Testis (tissue), 3 donors: Measurements from ENCODE around the gene KCNN4. TPM values are rescaled to one million over a fixed set of nuclear protein-coding genes. Genes with fewer than 3 reads are reported as not detected.

ENCODE experiments used
- DNase-seq: peaks from one replicate; pipeline ENCODE4 v3.0.0-alpha.2; 2019
- H3K27ac ChIP-seq, 2 donors: fragments of 200-600 bp; sonication (generic); one replicate each; pipeline ENCODE4 v1.5.1; 2019
- H3K27me3 ChIP-seq: fragments of 200-600 bp; sonication (generic); one replicate; pipeline ENCODE4 v1.5.1; 2019
- H3K36me3 ChIP-seq: fragments of 200-600 bp; sonication (generic); one replicate; pipeline ENCODE4 v1.5.1; 2017; ENCODE audit warnings: low read depth; ENCODE audit errors: missing control alignments
- H3K4me1 ChIP-seq: fragments of 200-600 bp; sonication (generic); one replicate; pipeline ENCODE4 v1.5.1; 2019
- H3K4me3 ChIP-seq, 2 donors: fragments of 200-600 bp; sonication (generic); one replicate each; pipeline ENCODE4 v1.5.1; 2017 to 2019
- H3K9me3 ChIP-seq: fragments of 200-600 bp; sonication (generic); one replicate; pipeline ENCODE4 v1.5.1; 2017
- CTCF ChIP-seq, 3 experiments: fragments of 450-650 bp in 2 of 3; fragments of 200-600 bp in 1 of 3; sonication (generic) in 1 of 3; IDR thresholded peaks; one replicate each; pipeline ENCODE4 v1.5.1; 2016 to 2019; ENCODE audit warnings: antibody characterized with exemption in 3 of 3, mild to moderate bottlenecking in 2 of 3, moderate library complexity in 1 of 3
- POLR2A ChIP-seq: fragments of 450-650 bp; IDR thresholded peaks from one replicate; pipeline ENCODE4 v1.6.1; 2017; ENCODE audit warnings: antibody characterized with exemption, mild to moderate bottlenecking, moderate library complexity
- WGBS, 2 donors: methylation state at CpG; one replicate each; pipeline ENCODE4 v1.1.5; 2018; 5-methylcytosine and 5-hydroxymethylcytosine counted together
- intact Hi-C: fragments of 100-400 bp; cut with DNase I; formaldehyde crosslinking; loops from one replicate; pipeline ENCODE4 v1.15.1; 2023; ENCODE audit warnings: low total_unique reads
- polyA plus RNA-seq: library from polyadenylated mRNA; stranded (reverse); fragments of 350-450 nt; fragmentation: Illumina TruSeq; extraction: RNeasy Lipid Tissue Mini Kit (QIAGEN cat#74804); gene quantifications from one replicate; pipeline ENCODE4 v1.2.3, GENCODE V29; 2014; ENCODE audit warnings: low read depth, low replicate concordance; ENCODE audit not compliant: insufficient read depth
- total RNA-seq, 2 donors: library from RNA; depleted of rRNA; stranded (reverse); fragments of >200 nt; gene quantifications; one replicate each; pipeline ENCODE4 v1.2.3, GENCODE V29; 2016

Gene KCNN4
- total and polyA plus RNA-seq, 3 donors from 2014 or later, result 2.3 to 4.6 (median 4.1) TPM

DNA sequence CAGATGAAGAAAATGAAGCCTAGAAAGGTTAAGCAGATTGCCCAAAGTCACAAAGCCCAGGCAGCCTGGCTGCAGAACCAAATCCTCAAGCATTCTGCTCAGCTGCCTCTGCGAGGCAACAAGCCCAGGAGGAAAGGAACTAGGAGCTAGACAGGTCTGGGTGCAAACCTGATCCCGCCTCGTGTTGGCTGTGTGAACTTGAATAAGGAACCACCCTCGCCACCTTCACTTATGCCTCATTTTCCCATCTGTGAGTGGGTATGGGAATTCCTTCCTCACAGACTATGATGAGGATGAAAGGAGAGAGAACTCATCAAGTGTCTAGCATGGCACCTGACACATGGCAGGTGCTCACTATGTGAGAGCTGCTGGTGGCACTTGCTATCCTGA, 32.6 kb downstream of the KCNN4 start:
- TF ChIP-seq CTCF (IDR thresholded peaks at IDR 0.05) (no peak), POLR2A (no peak)
- intact Hi-C loops, result loop anchor here (5.0 kb wide), 1 partner anchor 34 kb away; the partner anchor contains the start of gene KCNN4
- Histone ChIP-seq H3K27me3 (no peaks in the 10 kb centered on the region), H3K36me3 (no peaks in the 10 kb centered on the region), H3K4me1 (peaks cover 4% of the 10 kb centered on the region), H3K4me3 (no peak overlapping the region), H3K27ac (no peak overlapping the region), H3K9me3 (no peaks in the 10 kb centered on the region)
- no peak for DNase-seq
- WGBS, 2 donors, result 92 to 94% methylated on average over 4 of the region's 4 CpGs

DNA sequence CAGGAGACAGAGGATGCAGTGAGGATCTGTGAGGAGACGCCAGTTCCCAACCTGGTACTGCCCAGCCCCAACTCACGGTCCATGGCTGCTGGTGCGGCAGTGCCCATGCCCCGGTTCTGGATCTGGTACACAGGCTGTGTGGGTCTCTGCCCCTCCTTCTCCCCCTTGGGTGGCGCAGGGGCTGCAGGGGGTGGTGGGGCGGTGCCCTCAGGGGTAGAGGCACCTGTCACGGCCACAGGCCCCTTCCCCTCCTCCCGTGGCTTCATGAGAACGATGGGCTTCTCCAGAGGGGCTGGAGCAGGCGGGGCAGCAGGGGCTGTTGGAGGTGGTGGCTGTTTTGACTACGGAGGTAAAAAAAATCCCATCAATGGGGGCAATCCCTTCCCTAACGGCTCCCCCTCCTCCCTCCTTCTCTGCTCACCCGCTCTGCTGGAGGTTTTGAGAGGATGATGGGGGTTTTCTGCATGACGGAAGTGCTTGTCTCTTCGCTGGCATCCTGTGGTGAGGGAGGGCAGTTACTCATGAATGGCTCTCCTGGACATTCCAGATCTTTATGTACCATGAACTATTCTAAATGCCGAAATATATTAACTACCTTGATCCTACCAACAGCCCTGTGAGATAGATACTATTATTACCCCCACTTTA, 33.1 kb downstream of the KCNN4 start:
- DNase-seq, result no peak
- 87 to 90% methylated on average over 14 to 16 of the region's 16 CpGs for WGBS, 2 donors
- no peaks in the 10 kb centered on the region for H3K36me3 ChIP-seq
- no peak overlapping the region for H3K27ac ChIP-seq
- intact Hi-C loops, result loop anchor here (5.0 kb wide), 1 partner anchor 35 kb away; the partner anchor contains the start of gene KCNN4
- H3K9me3 ChIP-seq, result no peaks in the 10 kb centered on the region
- no peak overlapping the region for H3K4me3 ChIP-seq
- H3K4me1 ChIP-seq, result no peaks in the 10 kb centered on the region
- H3K27me3 ChIP-seq, result no peaks in the 10 kb centered on the region
- TF ChIP-seq CTCF (IDR thresholded peaks at IDR 0.05) (no peak), POLR2A (no peak)

GRCh38 chr19:43743059-43743458, 37.7 kb downstream of the KCNN4 start:
- Histone ChIP-seq H3K36me3 (no peaks in the 10 kb centered on the region), H3K27me3 (no peaks in the 10 kb centered on the region), H3K4me1 (no peaks in the 10 kb centered on the region), H3K27ac (no peak overlapping the region), H3K9me3 (no peaks in the 10 kb centered on the region), H3K4me3 (no peak overlapping the region)
- TF ChIP-seq POLR2A, result no peak
- intact Hi-C loops, result no loop called here
- DNase-seq, result no peak
- 73 to 75% methylated on average over 3 of the region's 3 CpGs for WGBS, 2 donors

DNA sequence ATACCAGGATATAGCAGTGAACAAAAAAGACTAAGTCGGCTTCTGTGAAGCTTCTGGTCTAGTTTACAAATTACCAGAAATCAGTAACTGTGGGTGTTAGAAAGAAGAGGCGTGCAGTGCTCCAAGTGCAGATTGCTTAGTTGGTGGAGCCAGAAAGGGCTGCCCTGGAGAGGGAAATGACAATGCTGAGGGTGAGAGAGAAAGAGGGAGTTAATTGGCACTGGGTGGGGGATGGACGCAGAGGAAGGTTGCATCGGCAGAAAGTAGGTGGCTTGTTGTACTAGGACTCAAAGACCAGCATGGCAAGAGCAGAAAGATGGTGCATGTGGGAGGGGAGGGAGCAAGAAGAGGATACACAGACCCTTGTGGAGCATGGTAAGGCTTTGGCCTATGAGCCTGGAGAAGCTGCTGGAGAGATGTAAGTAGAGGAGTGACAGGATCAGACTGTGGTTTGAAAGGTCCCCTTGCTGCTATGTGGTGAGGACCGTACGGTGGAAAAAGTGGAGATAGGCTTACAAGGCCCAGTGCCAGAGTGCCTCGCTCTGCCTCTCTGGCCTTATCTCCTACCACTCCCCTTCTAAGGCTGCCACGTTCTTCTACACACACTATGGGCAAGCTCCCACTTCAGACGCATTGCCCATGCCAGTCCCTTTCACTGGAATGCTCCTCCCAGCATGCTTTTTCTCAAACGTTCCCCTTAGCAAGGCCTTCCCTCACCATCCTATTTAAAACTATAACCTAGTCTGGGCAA, 39.5 kb downstream of the KCNN4 start:
- TF ChIP-seq POLR2A, result no peak
- TF ChIP-seq CTCF (IDR thresholded peaks at IDR 0.05), result no peak
- Histone ChIP-seq H3K36me3 (no peaks in the 10 kb centered on the region), H3K27me3 (no peaks in the 10 kb centered on the region), H3K4me1 (no peaks in the 10 kb centered on the region), H3K27ac (no peak overlapping the region), H3K9me3 (no peaks in the 10 kb centered on the region), H3K4me3 (no peak overlapping the region)
- WGBS, 2 donors, result 81 to 87% methylated on average over 10 of the region's 10 CpGs
- DNase-seq, result no peak
- intact Hi-C loops, result no loop called here

DNA sequence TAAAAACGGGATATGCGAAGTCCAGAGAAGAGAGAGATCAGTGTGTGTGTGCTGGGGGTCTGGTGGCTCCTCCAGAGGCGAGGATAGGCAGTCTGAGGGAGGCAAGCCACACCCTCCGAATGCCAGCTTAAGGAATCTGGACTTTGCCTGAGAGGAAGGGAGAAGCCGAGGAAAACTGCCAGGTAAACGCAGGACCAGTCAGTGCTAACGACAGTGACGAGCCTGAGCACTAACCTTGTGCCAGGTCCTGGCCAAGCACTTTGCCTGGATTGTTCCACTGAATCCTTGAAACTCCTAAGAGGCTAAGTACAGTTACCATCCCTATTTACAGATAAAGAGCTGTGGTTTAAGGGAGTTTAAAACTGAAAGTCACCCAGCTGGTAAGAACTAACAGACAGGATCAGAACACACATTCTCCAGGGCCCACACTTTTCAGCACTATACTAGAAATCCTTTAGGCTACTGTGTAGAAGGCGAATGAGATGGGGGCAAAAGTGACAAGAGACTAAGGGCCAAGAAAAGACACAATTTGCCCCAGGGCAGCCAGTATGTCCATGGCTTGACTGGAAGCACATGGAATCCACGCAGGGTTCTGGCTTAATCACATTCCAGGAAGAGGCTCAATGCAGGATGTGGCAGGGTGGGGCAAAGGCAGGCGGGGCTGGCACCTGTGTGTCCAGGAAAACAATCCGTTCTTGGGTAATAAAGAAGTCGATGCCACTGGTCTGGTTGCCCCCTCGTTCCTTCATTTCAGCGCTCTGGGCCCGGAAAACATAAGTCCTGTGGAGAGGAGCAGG, 41.1 kb downstream of the KCNN4 start:
- WGBS, 2 donors, result 90 to 91% methylated on average over 16 of the region's 16 CpGs
- no peaks in the 10 kb centered on the region for H3K36me3 ChIP-seq
- DNase-seq, result no peak
- no peaks in the 10 kb centered on the region for H3K27me3 ChIP-seq
- H3K9me3 ChIP-seq, result no peaks in the 10 kb centered on the region
- H3K4me1 ChIP-seq, result no peaks in the 10 kb centered on the region
- no peak overlapping the region for H3K4me3 ChIP-seq
- no peak overlapping the region for H3K27ac ChIP-seq
- intact Hi-C loops, result no loop called here
- TF ChIP-seq POLR2A (no peak), CTCF (IDR thresholded peaks at IDR 0.05) (no peak)
